Mucosa of rectum (tissue), 2 donors: ENCODE measurements around the gene SHROOM2.

Experiments
- H3K27ac ChIP-seq, 2 donors: one replicate each; pipeline ENCODE4 v1.7.0; 2013; ENCODE audit warnings: inconsistent platforms in 2 of 2, low read depth in 2 of 2, low read length in 2 of 2
- H3K27me3 ChIP-seq, 2 donors: one replicate each; pipeline ENCODE4 v1.7.0; 2013; ENCODE audit warnings: low read length in 2 of 2; ENCODE audit not compliant: control insufficient read depth in 2 of 2, insufficient read depth in 2 of 2
- H3K36me3 ChIP-seq, 2 donors: one replicate each; pipeline ENCODE4 v1.7.0; 2013; ENCODE audit warnings: low read length in 2 of 2; ENCODE audit not compliant: control insufficient read depth in 2 of 2, insufficient read depth in 2 of 2
- H3K4me1 ChIP-seq, 2 donors: one replicate each; pipeline ENCODE4 v1.7.0; 2013; ENCODE audit warnings: low read length in 2 of 2, mild to moderate bottlenecking in 1 of 2; ENCODE audit not compliant: control insufficient read depth in 2 of 2, insufficient read depth in 2 of 2
- H3K4me3 ChIP-seq, 2 donors: one replicate each; pipeline ENCODE4 v1.7.0; 2013; ENCODE audit warnings: low read length in 2 of 2
- H3K9ac ChIP-seq, 2 donors: one replicate each; pipeline ENCODE4 v1.7.0; 2013; ENCODE audit warnings: low read length in 2 of 2, low read depth in 1 of 2, mild to moderate bottlenecking in 1 of 2
- H3K9me3 ChIP-seq, 2 donors: one replicate each; pipeline ENCODE4 v1.7.0; 2013; ENCODE audit warnings: low read length in 2 of 2; ENCODE audit not compliant: control insufficient read depth in 2 of 2
- donor health status: healthy.
- donor health status: Normal muscosa, but diverticular disease.

SHROOM2 gene

GRCh38 chrX:9887659-9888297 is 101.5 kb downstream of the SHROOM2 start:
- Histone ChIP-seq H3K4me3 (no peak overlapping the region), H3K4me1 (no peaks in the 10 kb centered on the region)

GRCh38 chrX:9888953-9889470 is 102.8 kb downstream of the SHROOM2 start:
- no peak overlapping the region for H3K9ac ChIP-seq
- H3K4me3 ChIP-seq = no peak overlapping the region
- H3K4me1 ChIP-seq = no peaks in the 10 kb centered on the region
- H3K36me3 ChIP-seq = no peaks in the 10 kb centered on the region
- H3K9me3 ChIP-seq = no peaks in the 10 kb centered on the region
- no peaks in the 10 kb centered on the region for H3K27me3 ChIP-seq
- no peak overlapping the region for H3K27ac ChIP-seq

More at GRCh38 chrX:9887659-9888297, 101.5 kb downstream of the SHROOM2 start:
- Histone ChIP-seq H3K9me3 (no peaks in the 10 kb centered on the region), H3K9ac (no peak overlapping the region), H3K36me3 (no peaks in the 10 kb centered on the region), H3K27me3 (no peaks in the 10 kb centered on the region), H3K27ac (no peak overlapping the region)

GRCh38 chrX:9890681-9891091 is 104.5 kb downstream of the SHROOM2 start:
- no peak overlapping the region for H3K27ac ChIP-seq
- no peaks in the 10 kb centered on the region for H3K27me3 ChIP-seq
- H3K4me3 ChIP-seq = no peak overlapping the region
- no peaks in the 10 kb centered on the region for H3K36me3 ChIP-seq
- H3K9me3 ChIP-seq = no peaks in the 10 kb centered on the region
- H3K9ac ChIP-seq = no peak overlapping the region
- H3K4me1 ChIP-seq = no peaks in the 10 kb centered on the region

- no peak overlapping the region for H3K27ac ChIP-seq
- H3K9me3 ChIP-seq = no peaks in the 10 kb centered on the region
- no peaks in the 10 kb centered on the region for H3K36me3 ChIP-seq
- H3K27me3 ChIP-seq = peaks cover 0 to 2% of the 10 kb centered on the region in 2 donors
- no peak overlapping the region for H3K9ac ChIP-seq
- no peak overlapping the region for H3K4me3 ChIP-seq
- H3K4me1 ChIP-seq = no peaks in the 10 kb centered on the region
These were observed 109.1 kb downstream of the SHROOM2 start for GRCh38 chrX:9895225-9895912.

- Histone ChIP-seq H3K27me3 (peaks cover 0 to 2% of the 10 kb centered on the region in 2 donors), H3K27ac (no peak overlapping the region), H3K36me3 (no peaks in the 10 kb centered on the region), H3K9me3 (no peaks in the 10 kb centered on the region), H3K9ac (no peak overlapping the region), H3K4me3 (no peak overlapping the region), H3K4me1 (no peaks in the 10 kb centered on the region)
These were observed 111.5 kb downstream of the SHROOM2 start for GRCh38 chrX:9897761-9898161.

GRCh38 chrX:9899640-9900111 is 113.4 kb downstream of the SHROOM2 start:
- H3K27me3 ChIP-seq = peaks cover 0 to 2% of the 10 kb centered on the region in 2 donors
- no peaks in the 10 kb centered on the region for H3K36me3 ChIP-seq
- no peak overlapping the region for H3K4me3 ChIP-seq
- H3K27ac ChIP-seq = no peak overlapping the region
- no peak overlapping the region for H3K9ac ChIP-seq
- H3K9me3 ChIP-seq = no peaks in the 10 kb centered on the region
- H3K4me1 ChIP-seq = no peaks in the 10 kb centered on the region

GRCh38 chrX:9902656-9903055 is 116.4 kb downstream of the SHROOM2 start:
- H3K27ac ChIP-seq = no peak overlapping the region
- no peak overlapping the region for H3K9ac ChIP-seq
- no peaks in the 10 kb centered on the region for H3K36me3 ChIP-seq
- H3K9me3 ChIP-seq = no peaks in the 10 kb centered on the region
- H3K4me3 ChIP-seq = no peak overlapping the region
- no peaks in the 10 kb centered on the region for H3K4me1 ChIP-seq
- peaks cover 0 to 2% of the 10 kb centered on the region in 2 donors for H3K27me3 ChIP-seq

- H3K27me3 ChIP-seq = peaks cover 0 to 2% of the 10 kb centered on the region in 2 donors
- H3K36me3 ChIP-seq = no peaks in the 10 kb centered on the region
- no peak overlapping the region for H3K9ac ChIP-seq
- no peak overlapping the region for H3K27ac ChIP-seq
- no peaks in the 10 kb centered on the region for H3K4me1 ChIP-seq
- H3K4me3 ChIP-seq = no peak overlapping the region
- H3K9me3 ChIP-seq = no peaks in the 10 kb centered on the region
These were observed 116.9 kb downstream of the SHROOM2 start for GRCh38 chrX:9903146-9903545.

- H3K9ac ChIP-seq = no peak overlapping the region
- no peak overlapping the region for H3K27ac ChIP-seq
- no peaks in the 10 kb centered on the region for H3K9me3 ChIP-seq
- no peaks in the 10 kb centered on the region for H3K36me3 ChIP-seq
- no peaks in the 10 kb centered on the region for H3K27me3 ChIP-seq
- H3K4me3 ChIP-seq = no peak overlapping the region
- no peaks in the 10 kb centered on the region for H3K4me1 ChIP-seq
These were observed 119.1 kb downstream of the SHROOM2 start for GRCh38 chrX:9905288-9905687.

GRCh38 chrX:9905721-9906120 is 119.5 kb downstream of the SHROOM2 start:
- Histone ChIP-seq H3K4me1 (no peaks in the 10 kb centered on the region), H3K36me3 (no peaks in the 10 kb centered on the region), H3K9me3 (no peaks in the 10 kb centered on the region), H3K27ac (no peak overlapping the region), H3K27me3 (no peaks in the 10 kb centered on the region), H3K9ac (no peak overlapping the region), H3K4me3 (no peak overlapping the region)
